ENCODE measurements around the gene RXFP4. TPM values are rescaled to one million over a fixed set of nuclear protein-coding genes. Genes with fewer than 3 reads are reported as not detected.
A peak's percentile ranks its signal among the peaks of the same experiment; 100 is the strongest.

The RXFP4 gene
- total and polyA plus RNA-seq, 2 donors, result 0.18 TPM; not detected in 1

GRCh38 chr1:155957411-155957915, 16.0 kb downstream of the RXFP4 start:
- H3K36me3 ChIP-seq (ENCODE audit: insufficient read depth), result peaks cover 3% of the 10 kb centered on the region
- 91% methylated on average over 12 of the region's 12 CpGs for WGBS
- no peak overlapping the region for H3K4me3 ChIP-seq (ENCODE audit: low read depth, low read length)
- H3K27ac ChIP-seq (ENCODE audit: low read depth), result no peak overlapping the region
- DNase-seq (ENCODE audit: extremely low spot score), result no peak
- peaks cover 1% of the 10 kb centered on the region for H3K4me1 ChIP-seq (ENCODE audit: insufficient read depth)

- Histone ChIP-seq H3K4me3 (ENCODE audit: low read depth, low read length) (no peak overlapping the region), H3K4me1 (ENCODE audit: insufficient read depth) (no peaks in the 10 kb centered on the region), H3K36me3 (ENCODE audit: insufficient read depth) (peaks cover 5% of the 10 kb centered on the region), H3K27ac (ENCODE audit: low read depth) (no peak overlapping the region)
- 73% methylated on average over 3 of the region's 3 CpGs for WGBS
- DNase-seq (ENCODE audit: extremely low spot score), result no peak
Observed at GRCh38 chr1:155960081-155960745, 18.8 kb downstream of the RXFP4 start.

- Histone ChIP-seq H3K4me3 (ENCODE audit: low read depth, low read length) (no peak overlapping the region), H3K36me3 (ENCODE audit: insufficient read depth) (peaks cover 6% of the 10 kb centered on the region), H3K27ac (ENCODE audit: low read depth) (no peak overlapping the region), H3K4me1 (ENCODE audit: insufficient read depth) (no peaks in the 10 kb centered on the region)
- no peak for DNase-seq (ENCODE audit: extremely low spot score)
- 63% methylated on average over 14 of the region's 14 CpGs for WGBS
Observed at GRCh38 chr1:155961937-155962336, 20.5 kb downstream of the RXFP4 start.

GRCh38 chr1:155962599-155963211, 21.3 kb downstream of the RXFP4 start:
- H3K27ac ChIP-seq (ENCODE audit: low read depth), result no peak overlapping the region
- DNase-seq (ENCODE audit: extremely low spot score), result no peak
- H3K4me1 ChIP-seq (ENCODE audit: insufficient read depth), result no peaks in the 10 kb centered on the region
- WGBS, result 83% methylated on average over 18 of the region's 18 CpGs
- H3K36me3 ChIP-seq (ENCODE audit: insufficient read depth), result peaks cover 6% of the 10 kb centered on the region
- H3K4me3 ChIP-seq (ENCODE audit: low read depth, low read length), result no peak overlapping the region

- no peak for DNase-seq (ENCODE audit: extremely low spot score)
- Histone ChIP-seq H3K27ac (ENCODE audit: low read depth) (no peak overlapping the region), H3K4me3 (ENCODE audit: low read depth, low read length) (no peak overlapping the region), H3K36me3 (ENCODE audit: insufficient read depth) (peaks cover 6% of the 10 kb centered on the region), H3K4me1 (ENCODE audit: insufficient read depth) (no peaks in the 10 kb centered on the region)
- 78% methylated on average over 7 of the region's 7 CpGs for WGBS
Observed at GRCh38 chr1:155964193-155964592, 22.8 kb downstream of the RXFP4 start.

- no peak overlapping the region for H3K4me3 ChIP-seq (ENCODE audit: low read depth, low read length)
- no peaks in the 10 kb centered on the region for H3K4me1 ChIP-seq (ENCODE audit: insufficient read depth)
- H3K36me3 ChIP-seq (ENCODE audit: insufficient read depth), result peaks cover 6% of the 10 kb centered on the region
- no peak overlapping the region for H3K27ac ChIP-seq (ENCODE audit: low read depth)
- DNase-seq (ENCODE audit: extremely low spot score), result no peak
- 62% methylated on average over 9 of the region's 9 CpGs for WGBS
Observed at GRCh38 chr1:155966135-155966534, 24.7 kb downstream of the RXFP4 start.

GRCh38 chr1:155966750-155967149, 25.3 kb downstream of the RXFP4 start:
- Histone ChIP-seq H3K4me3 (ENCODE audit: low read depth, low read length) (no peak overlapping the region), H3K36me3 (ENCODE audit: insufficient read depth) (peaks cover 4% of the 10 kb centered on the region), H3K4me1 (ENCODE audit: insufficient read depth) (no peaks in the 10 kb centered on the region), H3K27ac (ENCODE audit: low read depth) (no peak overlapping the region)
- 56% methylated on average over 7 of the region's 7 CpGs for WGBS
- DNase-seq (ENCODE audit: extremely low spot score), result no peak

- Histone ChIP-seq H3K4me3 (ENCODE audit: low read depth, low read length) (no peak overlapping the region), H3K36me3 (ENCODE audit: insufficient read depth) (peaks cover 4% of the 10 kb centered on the region), H3K4me1 (ENCODE audit: insufficient read depth) (no peaks in the 10 kb centered on the region), H3K27ac (ENCODE audit: low read depth) (no peak overlapping the region)
- DNase-seq (ENCODE audit: extremely low spot score), result no peak
- WGBS, result 36% methylated on average over 13 of the region's 13 CpGs
Observed at GRCh38 chr1:155967341-155968050, 26.1 kb downstream of the RXFP4 start.

- Histone ChIP-seq H3K36me3 (ENCODE audit: insufficient read depth) (peaks cover 4% of the 10 kb centered on the region), H3K27ac (ENCODE audit: low read depth) (no peak overlapping the region), H3K4me1 (ENCODE audit: insufficient read depth) (no peaks in the 10 kb centered on the region), H3K4me3 (ENCODE audit: low read depth, low read length) (no peak overlapping the region)
- no peak for DNase-seq (ENCODE audit: extremely low spot score)
- 74% methylated on average over 7 of the region's 7 CpGs for WGBS
Observed at GRCh38 chr1:155968051-155968400, 26.6 kb downstream of the RXFP4 start.

GRCh38 chr1:155968670-155969069, 27.2 kb downstream of the RXFP4 start:
- H3K4me3 ChIP-seq (ENCODE audit: low read depth, low read length), result no peak overlapping the region

GRCh38 chr1:155969377-155969791, 27.9 kb downstream of the RXFP4 start:
- no peaks in the 10 kb centered on the region for H3K4me1 ChIP-seq (ENCODE audit: insufficient read depth)

More at GRCh38 chr1:155968670-155969069, 27.2 kb downstream of the RXFP4 start:
- no peak for DNase-seq (ENCODE audit: extremely low spot score)
- Histone ChIP-seq H3K36me3 (ENCODE audit: insufficient read depth) (peaks cover 4% of the 10 kb centered on the region), H3K4me1 (ENCODE audit: insufficient read depth) (no peaks in the 10 kb centered on the region), H3K27ac (ENCODE audit: low read depth) (no peak overlapping the region)
- 33% methylated on average over 3 of the region's 3 CpGs for WGBS

GRCh38 chr1:155970531-155971167, 29.2 kb downstream of the RXFP4 start:
- Histone ChIP-seq H3K4me3 (ENCODE audit: low read depth, low read length) (no peak overlapping the region), H3K27ac (ENCODE audit: low read depth) (peak overlapping the region; percentile 44), H3K36me3 (ENCODE audit: insufficient read depth) (no peaks in the 10 kb centered on the region), H3K4me1 (ENCODE audit: insufficient read depth) (no peaks in the 10 kb centered on the region)
- 34% methylated on average over 11 of the region's 11 CpGs for WGBS
- DNase-seq (ENCODE audit: extremely low spot score), result no peak

More at GRCh38 chr1:155969377-155969791, 27.9 kb downstream of the RXFP4 start:
- no peak for DNase-seq (ENCODE audit: extremely low spot score)
- Histone ChIP-seq H3K27ac (ENCODE audit: low read depth) (no peak overlapping the region), H3K36me3 (ENCODE audit: insufficient read depth) (peaks cover 2% of the 10 kb centered on the region), H3K4me3 (ENCODE audit: low read depth, low read length) (no peak overlapping the region)
- WGBS, result 72% methylated on average over 9 of the region's 9 CpGs

GRCh38 chr1:155971910-155972809, 30.7 kb downstream of the RXFP4 start:
- no peak overlapping the region for H3K27ac ChIP-seq (ENCODE audit: low read depth)
- no peak for DNase-seq (ENCODE audit: extremely low spot score)
- H3K4me1 ChIP-seq (ENCODE audit: insufficient read depth), result no peaks in the 10 kb centered on the region
- no peaks in the 10 kb centered on the region for H3K36me3 ChIP-seq (ENCODE audit: insufficient read depth)
- no peak overlapping the region for H3K4me3 ChIP-seq (ENCODE audit: low read depth, low read length)
- 86% methylated on average over 9 of the region's 9 CpGs for WGBS

Measured in urinary bladder (tissue), 4 donors.